Measurements from ENCODE around the gene CACFD1. TPM values are rescaled to one million over a fixed set of nuclear protein-coding genes. Genes with fewer than 3 reads are reported as not detected.
A peak's percentile ranks its signal among the peaks of the same experiment; 100 is the strongest.

The CACFD1 gene
- total RNA-seq, 1 donor from 2014 or later: 9.1 TPM

DNA sequence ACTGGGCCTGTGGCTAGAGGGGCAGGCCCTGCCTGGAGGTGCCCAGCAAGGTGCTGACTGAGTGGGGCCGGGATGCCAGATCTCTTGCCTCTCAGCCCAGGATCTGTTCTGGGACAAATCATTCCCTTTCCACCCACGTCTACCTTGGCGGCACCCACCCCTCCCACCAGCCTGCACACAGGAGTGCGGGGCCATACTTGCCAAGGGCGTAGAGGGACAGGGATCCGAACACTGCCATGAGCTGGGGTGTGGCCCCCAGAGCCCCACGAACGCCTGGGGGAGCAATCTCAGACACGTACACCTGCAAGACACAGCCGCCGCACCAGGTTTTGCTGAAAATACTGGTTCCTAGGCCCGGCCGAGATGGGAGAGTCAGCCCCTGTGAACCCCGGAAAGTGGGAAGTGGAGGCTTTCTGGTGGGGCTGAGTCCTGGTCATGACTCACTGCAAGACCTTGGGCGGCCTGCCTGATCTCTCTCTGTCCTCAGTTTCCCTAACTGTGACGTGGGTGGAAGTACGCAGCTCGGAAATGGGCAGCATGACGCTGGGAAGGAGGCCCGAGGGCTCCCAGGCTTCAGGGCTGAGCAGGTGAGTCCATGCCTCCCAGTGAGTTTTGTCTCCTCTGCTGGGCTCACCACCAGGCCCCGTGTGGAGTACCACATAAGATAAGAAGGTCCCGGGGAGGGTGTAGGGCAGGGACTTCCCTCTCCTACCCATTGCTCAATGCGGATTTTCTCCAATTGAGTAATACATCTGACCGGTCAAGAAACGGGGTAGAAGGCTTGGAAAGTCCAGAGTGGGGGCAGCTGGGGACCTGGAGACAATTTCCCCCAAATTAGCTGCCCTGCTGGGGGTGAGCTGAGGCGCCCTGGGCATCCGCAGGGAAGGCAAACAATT, 16.5 kb downstream of the CACFD1 start:
- Histone ChIP-seq H3K9me3 (no peaks in the 10 kb centered on the region), H3K27ac (no peak overlapping the region), H3K4me1 (peaks cover 16% of the 10 kb centered on the region), H3K27me3 (no peaks in the 10 kb centered on the region), H3K36me3 (no peaks in the 10 kb centered on the region), H3K4me3 (no peak overlapping the region)
- no peak for DNase-seq (ENCODE audit: extremely low spot score in 2 of 2)
- intact Hi-C loops (cut with DNase I): no loop called here
- TF ChIP-seq, protein P1, sequence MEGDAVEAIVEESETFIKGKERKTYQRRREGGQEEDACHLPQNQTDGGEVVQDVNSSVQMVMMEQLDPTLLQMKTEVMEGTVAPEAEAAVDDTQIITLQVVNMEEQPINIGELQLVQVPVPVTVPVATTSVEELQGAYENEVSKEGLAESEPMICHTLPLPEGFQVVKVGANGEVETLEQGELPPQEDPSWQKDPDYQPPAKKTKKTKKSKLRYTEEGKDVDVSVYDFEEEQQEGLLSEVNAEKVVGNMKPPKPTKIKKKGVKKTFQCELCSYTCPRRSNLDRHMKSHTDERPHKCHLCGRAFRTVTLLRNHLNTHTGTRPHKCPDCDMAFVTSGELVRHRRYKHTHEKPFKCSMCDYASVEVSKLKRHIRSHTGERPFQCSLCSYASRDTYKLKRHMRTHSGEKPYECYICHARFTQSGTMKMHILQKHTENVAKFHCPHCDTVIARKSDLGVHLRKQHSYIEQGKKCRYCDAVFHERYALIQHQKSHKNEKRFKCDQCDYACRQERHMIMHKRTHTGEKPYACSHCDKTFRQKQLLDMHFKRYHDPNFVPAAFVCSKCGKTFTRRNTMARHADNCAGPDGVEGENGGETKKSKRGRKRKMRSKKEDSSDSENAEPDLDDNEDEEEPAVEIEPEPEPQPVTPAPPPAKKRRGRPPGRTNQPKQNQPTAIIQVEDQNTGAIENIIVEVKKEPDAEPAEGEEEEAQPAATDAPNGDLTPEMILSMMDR (IDR thresholded peaks at IDR 0.05): no peak
- TF ChIP-seq POLR2A (IDR thresholded peaks at IDR 0.05): no peak
- no peak for TF ChIP-seq POLR2AphosphoS5 (IDR thresholded peaks at IDR 0.05; ENCODE audit: insufficient read depth in 1 of 2, low read depth in 1 of 2)

- DNase-seq (ENCODE audit: extremely low spot score in 2 of 2): no peak
- Histone ChIP-seq H3K27me3 (no peaks in the 10 kb centered on the region), H3K27ac (no peak overlapping the region), H3K4me3 (no peak overlapping the region), H3K9me3 (no peaks in the 10 kb centered on the region), H3K4me1 (peaks cover 16% of the 10 kb centered on the region), H3K36me3 (no peaks in the 10 kb centered on the region)
- intact Hi-C loops (cut with DNase I): no loop called here
- TF ChIP-seq, protein P1 (IDR thresholded peaks at IDR 0.05): no peak
- no peak for TF ChIP-seq POLR2AphosphoS5 (IDR thresholded peaks at IDR 0.05; ENCODE audit: insufficient read depth in 1 of 2, low read depth in 1 of 2)
- TF ChIP-seq POLR2A (IDR thresholded peaks at IDR 0.05): no peak
These were observed 17.2 kb downstream of the CACFD1 start for GRCh38 chr9:133476941-133477340.

GRCh38 chr9:133477461-133477860, 17.7 kb downstream of the CACFD1 start:
- Histone ChIP-seq H3K4me3 (no peak overlapping the region), H3K9me3 (no peaks in the 10 kb centered on the region), H3K27me3 (no peaks in the 10 kb centered on the region), H3K27ac (no peak overlapping the region), H3K4me1 (peaks cover 16% of the 10 kb centered on the region), H3K36me3 (no peaks in the 10 kb centered on the region)
- no peak for DNase-seq (ENCODE audit: extremely low spot score in 2 of 2)
- intact Hi-C loops (cut with DNase I): no loop called here
- TF ChIP-seq, protein P1 (IDR thresholded peaks at IDR 0.05): no peak
- TF ChIP-seq POLR2AphosphoS5 (IDR thresholded peaks at IDR 0.05; ENCODE audit: insufficient read depth in 1 of 2, low read depth in 1 of 2) (no peak), POLR2A (IDR thresholded peaks at IDR 0.05) (no peak)

GRCh38 chr9:133477992-133478850, 18.4 kb downstream of the CACFD1 start:
- H3K4me1 ChIP-seq: peaks cover 16% of the 10 kb centered on the region
- peak overlapping the region; percentile 54 to 85 for H3K4me3 ChIP-seq
- no peak for DNase-seq (ENCODE audit: extremely low spot score in 2 of 2)
- intact Hi-C loops (cut with DNase I): no loop called here
- no peaks in the 10 kb centered on the region for H3K36me3 ChIP-seq
- no peaks in the 10 kb centered on the region for H3K27me3 ChIP-seq
- H3K9me3 ChIP-seq: no peaks in the 10 kb centered on the region
- TF ChIP-seq, protein P1 (IDR thresholded peaks at IDR 0.05): no peak
- TF ChIP-seq POLR2AphosphoS5 (IDR thresholded peaks at IDR 0.05; ENCODE audit: insufficient read depth in 1 of 2, low read depth in 1 of 2) (no peak), POLR2A (IDR thresholded peaks at IDR 0.05) (no peak)
- H3K27ac ChIP-seq: no peak overlapping the region

Data from vagina (tissue), 2 donors.